ENCODE data around the gene FER. TPM values are rescaled to one million over a fixed set of nuclear protein-coding genes. Genes with fewer than 3 reads are reported as not detected.

The FER gene
- total RNA-seq, 1 experiment from 2014 or later = 19.4 TPM

GRCh38 chr5:108946008-108946407 is 198.3 kb downstream of the FER start:
- DNase-seq (no peak), ATAC-seq (no peak)
- Histone ChIP-seq H3K27ac (ENCODE audit: low read length) (no peak overlapping the region), H3K27me3 (ENCODE audit: low read length) (no peaks in the 10 kb centered on the region), H3K36me3 (ENCODE audit: low read depth, low read length) (no peaks in the 10 kb centered on the region), H3K4me1 (ENCODE audit: insufficient read depth, low read length) (no peaks in the 10 kb centered on the region), H3K79me2 (ENCODE audit: low read length) (no peaks in the 10 kb centered on the region), H3K4me3 (ENCODE audit: low read length) (no peak overlapping the region), H3K9ac (ENCODE audit: low read length) (no peak overlapping the region), H2AFZ (ENCODE audit: low read length) (no peak overlapping the region), H3K9me3 (ENCODE audit: low read length) (no peaks in the 10 kb centered on the region), H3F3A (ENCODE audit: low read length, unreplicated experiment) (no peaks in the 10 kb centered on the region), H3K4me2 (ENCODE audit: low read length) (no peak overlapping the region), H3K9me2 (replicated peaks; ENCODE audit: low read length) (no peaks in the 10 kb centered on the region), H4K20me1 (ENCODE audit: low read length) (no peaks in the 10 kb centered on the region)
- intact Hi-C loops (cut with micrococcal nuclease) = no loop called here
- BruUV-seq (replicated peaks) = no TSS peak
- ChIA-PET CTCF (no interaction called here), POLR2A (ENCODE audit: unreplicated experiment) (no interaction called here)
- TF ChIP-seq EZH2phosphoT487 (IDR thresholded peaks at IDR 0.05; ENCODE audit: borderline replicate concordance, low read length) (no peak), EZH2 (IDR thresholded peaks at IDR 0.05; ENCODE audit: low read length, unreplicated experiment) (no peak), CTCF (conservative IDR thresholded peaks at IDR 0.05; ENCODE audit: low read depth, low read length) (no peak)

GRCh38 chr5:108947164-108947563 is 199.5 kb downstream of the FER start:
- POLR2A ChIA-PET (ENCODE audit: unreplicated experiment) = no interaction called here
- TF ChIP-seq EZH2 (IDR thresholded peaks at IDR 0.05; ENCODE audit: low read length, unreplicated experiment) (no peak), EZH2phosphoT487 (IDR thresholded peaks at IDR 0.05; ENCODE audit: borderline replicate concordance, low read length) (no peak), CTCF (conservative IDR thresholded peaks at IDR 0.05; ENCODE audit: low read depth, low read length) (no peak)
- Histone ChIP-seq H3K27ac (ENCODE audit: low read length) (no peak overlapping the region), H3K4me1 (ENCODE audit: insufficient read depth, low read length) (no peaks in the 10 kb centered on the region), H3K9ac (ENCODE audit: low read length) (no peak overlapping the region), H3K27me3 (ENCODE audit: low read length) (no peaks in the 10 kb centered on the region), H3F3A (ENCODE audit: low read length, unreplicated experiment) (no peaks in the 10 kb centered on the region), H3K79me2 (ENCODE audit: low read length) (no peaks in the 10 kb centered on the region), H3K9me2 (replicated peaks; ENCODE audit: low read length) (no peaks in the 10 kb centered on the region), H2AFZ (ENCODE audit: low read length) (no peak overlapping the region), H3K4me2 (ENCODE audit: low read length) (no peak overlapping the region), H4K20me1 (ENCODE audit: low read length) (no peaks in the 10 kb centered on the region), H3K9me3 (ENCODE audit: low read length) (no peaks in the 10 kb centered on the region), H3K36me3 (ENCODE audit: low read depth, low read length) (no peaks in the 10 kb centered on the region), H3K4me3 (ENCODE audit: low read length) (no peak overlapping the region)
- no TSS peak for BruUV-seq (replicated peaks)
- CTCF ChIA-PET = no interaction called here
- intact Hi-C loops (cut with micrococcal nuclease) = no loop called here
- no peak for ATAC-seq
- no peak for DNase-seq

- no peaks in the 10 kb centered on the region for H3K9me2 ChIP-seq (replicated peaks; ENCODE audit: low read length)
- H3K4me2 ChIP-seq (ENCODE audit: low read length) = no peak overlapping the region
- no peaks in the 10 kb centered on the region for H3K27me3 ChIP-seq (ENCODE audit: low read length)
- no peaks in the 10 kb centered on the region for H3F3A ChIP-seq (ENCODE audit: low read length, unreplicated experiment)
- H3K9me3 ChIP-seq (ENCODE audit: low read length) = no peaks in the 10 kb centered on the region
- ChIA-PET CTCF (no interaction called here), POLR2A (ENCODE audit: unreplicated experiment) (no interaction called here)
- ATAC-seq = no peak
- H4K20me1 ChIP-seq (ENCODE audit: low read length) = no peaks in the 10 kb centered on the region
- no peak overlapping the region for H3K4me3 ChIP-seq (ENCODE audit: low read length)
- DNase-seq = no peak
- H3K79me2 ChIP-seq (ENCODE audit: low read length) = no peaks in the 10 kb centered on the region
- BruUV-seq (replicated peaks) = no TSS peak
- H3K4me1 ChIP-seq (ENCODE audit: insufficient read depth, low read length) = no peaks in the 10 kb centered on the region
- no peak for TF ChIP-seq EZH2phosphoT487 (IDR thresholded peaks at IDR 0.05; ENCODE audit: borderline replicate concordance, low read length)
- no peak for TF ChIP-seq EZH2 (IDR thresholded peaks at IDR 0.05; ENCODE audit: low read length, unreplicated experiment)
- no peak for TF ChIP-seq CTCF (conservative IDR thresholded peaks at IDR 0.05; ENCODE audit: low read depth, low read length)
- no peak overlapping the region for H3K27ac ChIP-seq (ENCODE audit: low read length)
- H3K36me3 ChIP-seq (ENCODE audit: low read depth, low read length) = no peaks in the 10 kb centered on the region
- intact Hi-C loops (cut with micrococcal nuclease) = no loop called here
- no peak overlapping the region for H3K9ac ChIP-seq (ENCODE audit: low read length)
- H2AFZ ChIP-seq (ENCODE audit: low read length) = no peak overlapping the region
These were observed 202.6 kb downstream of the FER start for GRCh38 chr5:108950276-108950675.
